Panc1 (cell line): ENCODE data around the gene C1orf74. TPM values are rescaled to one million over a fixed set of nuclear protein-coding genes. Genes with fewer than 3 reads are reported as not detected.

ENCODE experiments used
- ATAC-seq: fragments of 200-7000 bp; cut with Tn5 transposase; 2 replicates; pipeline ENCODE4 v1.9.1; 2020; ENCODE audit warnings: mild to moderate bottlenecking, moderate library complexity
- BruUV-seq: library from RNA; stranded (reverse); fragments of 400-500 nt; replicated peaks from 2 replicates; lab custom pipeline; 2021; lab: Mats Ljungman, UMichigan
- CTCF ChIA-PET: fragments of 300-600 bp; sonication (Branson Sonifier 250); formaldehyde crosslinking; loops from one replicate; lab custom pipeline; 2022; ENCODE audit warnings: antibody characterized with exemption; lab: Charles Lee
- POLR2A ChIA-PET: fragments of 300-600 bp; sonication (Branson Sonifier 250); formaldehyde crosslinking; loops from one replicate; lab custom pipeline; 2022; ENCODE audit warnings: antibody characterized with exemption; lab: Charles Lee
- DNase-seq: peaks from one replicate; pipeline ENCODE4 v3.0.0-alpha.2; 2010; ENCODE audit warnings: low read depth, low spot score
- H3K27ac ChIP-seq: 2 replicates; pipeline ENCODE4 v1.5.1; 2011; ENCODE audit warnings: mild to moderate bottlenecking, low read length, inconsistent platforms
- H3K27me3 ChIP-seq: fragments of 200-500 bp; sonication (Bioruptor generic); 2 replicates; pipeline ENCODE4 v1.6.0; 2014; ENCODE audit warnings: low read length, inconsistent platforms; ENCODE audit not compliant: control insufficient read depth, insufficient read depth
- H3K36me3 ChIP-seq: fragments of 200-500 bp; sonication (Bioruptor generic); 2 replicates; pipeline ENCODE4 v1.5.1; 2014; ENCODE audit warnings: inconsistent platforms, mild to moderate bottlenecking, low read length, moderate library complexity; ENCODE audit not compliant: control insufficient read depth, insufficient read depth
- H3K4me1 ChIP-seq: 2 replicates; pipeline ENCODE4 v1.5.1; 2011; ENCODE audit warnings: inconsistent platforms, mild to moderate bottlenecking, low read length, moderate library complexity; ENCODE audit not compliant: control insufficient read depth, insufficient read depth
- H3K4me3 ChIP-seq, 2 experiments: 2 replicates each; pipeline ENCODE4 v1.5.1; 2011 to 2012; ENCODE audit warnings: low read depth in 2 of 2, low read length in 2 of 2, mild to moderate bottlenecking in 2 of 2, inconsistent platforms in 1 of 2, moderate library complexity in 1 of 2
- H3K9me3 ChIP-seq: fragments of 200-500 bp; sonication (Bioruptor generic); 2 replicates; pipeline ENCODE4 v1.5.1; 2014; ENCODE audit warnings: low read depth, mild to moderate bottlenecking, inconsistent platforms, low read length, moderate library complexity; ENCODE audit not compliant: control insufficient read depth, insufficient read depth
- POLR2AphosphoS5 ChIP-seq: IDR thresholded peaks from 2 replicates; pipeline ENCODE4 v1.6.1; 2012; ENCODE audit warnings: mild to moderate bottlenecking, low read depth, low read length, moderate library complexity
- REST ChIP-seq, 2 experiments: IDR thresholded peaks; 2 replicates each; pipeline ENCODE4 v1.6.1; 2011 to 2012; ENCODE audit warnings: low read depth in 2 of 2, control low read depth in 1 of 2, low read length in 1 of 2, mild to moderate bottlenecking in 1 of 2, moderate library complexity in 1 of 2; ENCODE audit not compliant: insufficient read depth in 1 of 2
- SIN3A ChIP-seq: IDR thresholded peaks from 2 replicates; pipeline ENCODE4 v1.6.1; 2012; ENCODE audit warnings: low read depth, mild to moderate bottlenecking, low read length, moderate library complexity, borderline replicate concordance; ENCODE audit not compliant: insufficient read depth
- TCF7L2 ChIP-seq: IDR thresholded peaks from 2 replicates; pipeline ENCODE4 v1.6.1; 2011; ENCODE audit warnings: mild to moderate bottlenecking, low read depth, low read length, inconsistent platforms
- in situ Hi-C: cut with HindIII; loops from 2 replicates; pipeline ENCODE4 v1.10.0; 2016; ENCODE audit warnings: low sequenced_read_pairs, low pct_unique_long_range_greater_than_20kb
- intact Hi-C: fragments of 100-400 bp; cut with micrococcal nuclease; formaldehyde crosslinking; loops from one replicate; pipeline ENCODE4 v1.10.0; 2022; ENCODE audit not compliant: unreplicated experiment
- total RNA-seq: library from RNA; stranded (reverse); gene quantifications from one replicate; pipeline ENCODE4 v1.2.1, GENCODE V29; 2021; ENCODE audit not compliant: unreplicated experiment
- TF ChIP-seq, protein P1 (sequence below): fragments of 450-650 bp; IDR thresholded peaks from 2 replicates; pipeline ENCODE4 v1.5.1; 2017; ENCODE audit warnings: mild to moderate bottlenecking

The C1orf74 gene
- total RNA-seq, 1 experiment from 2014 or later: 1.7 TPM

DNA sequence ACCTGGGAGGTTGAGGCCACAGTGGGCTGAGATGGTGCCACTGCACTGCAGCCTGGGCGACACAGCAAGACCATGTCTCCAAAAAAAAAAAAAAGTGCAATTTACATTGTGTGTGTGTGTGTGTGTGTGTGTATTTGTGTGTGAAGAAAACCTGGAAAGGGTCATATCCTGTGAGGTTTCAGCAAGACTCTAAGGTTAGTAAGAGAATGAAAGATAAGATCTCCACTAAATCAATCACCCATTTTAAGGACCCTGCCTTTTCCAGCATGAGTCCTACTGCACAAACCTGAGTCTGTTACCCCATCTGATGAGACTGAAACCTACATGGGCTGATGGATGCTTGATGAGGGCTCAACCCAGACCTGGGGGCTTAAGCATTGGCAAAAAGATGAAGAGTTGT lies 4.9 kb upstream of the C1orf74 start:
- ChIA-PET POLR2A (no interaction called here), CTCF (no interaction called here)
- Histone ChIP-seq H3K27me3 (peaks cover 7% of the 10 kb centered on the region; the same call in 1 of the 2 replicates), H3K4me3 (no peak overlapping the region), H3K9me3 (peaks cover 7% of the 10 kb centered on the region; the same call in 1 of the 2 replicates), H3K36me3 (no peaks in the 10 kb centered on the region; the same call in 1 of the 2 replicates), H3K4me1 (peaks cover 4% of the 10 kb centered on the region; the same call in 1 of the 2 replicates), H3K27ac (no peak overlapping the region)
- ATAC-seq (no peak), DNase-seq (no peak)
- intact Hi-C loops (no loop called here), in situ Hi-C loops (no loop called here)
- TF ChIP-seq TCF7L2: no peak
- TF ChIP-seq POLR2AphosphoS5: no peak
- no peak for TF ChIP-seq SIN3A
- TF ChIP-seq, protein P1, sequence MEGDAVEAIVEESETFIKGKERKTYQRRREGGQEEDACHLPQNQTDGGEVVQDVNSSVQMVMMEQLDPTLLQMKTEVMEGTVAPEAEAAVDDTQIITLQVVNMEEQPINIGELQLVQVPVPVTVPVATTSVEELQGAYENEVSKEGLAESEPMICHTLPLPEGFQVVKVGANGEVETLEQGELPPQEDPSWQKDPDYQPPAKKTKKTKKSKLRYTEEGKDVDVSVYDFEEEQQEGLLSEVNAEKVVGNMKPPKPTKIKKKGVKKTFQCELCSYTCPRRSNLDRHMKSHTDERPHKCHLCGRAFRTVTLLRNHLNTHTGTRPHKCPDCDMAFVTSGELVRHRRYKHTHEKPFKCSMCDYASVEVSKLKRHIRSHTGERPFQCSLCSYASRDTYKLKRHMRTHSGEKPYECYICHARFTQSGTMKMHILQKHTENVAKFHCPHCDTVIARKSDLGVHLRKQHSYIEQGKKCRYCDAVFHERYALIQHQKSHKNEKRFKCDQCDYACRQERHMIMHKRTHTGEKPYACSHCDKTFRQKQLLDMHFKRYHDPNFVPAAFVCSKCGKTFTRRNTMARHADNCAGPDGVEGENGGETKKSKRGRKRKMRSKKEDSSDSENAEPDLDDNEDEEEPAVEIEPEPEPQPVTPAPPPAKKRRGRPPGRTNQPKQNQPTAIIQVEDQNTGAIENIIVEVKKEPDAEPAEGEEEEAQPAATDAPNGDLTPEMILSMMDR: no peak
- TF ChIP-seq REST (IDR thresholded peaks at IDR 0.05; ENCODE audit: insufficient read depth in 1 of 2, low read depth in 2 of 2, low read length in 1 of 2): no peak
- BruUV-seq: no TSS peak

DNA sequence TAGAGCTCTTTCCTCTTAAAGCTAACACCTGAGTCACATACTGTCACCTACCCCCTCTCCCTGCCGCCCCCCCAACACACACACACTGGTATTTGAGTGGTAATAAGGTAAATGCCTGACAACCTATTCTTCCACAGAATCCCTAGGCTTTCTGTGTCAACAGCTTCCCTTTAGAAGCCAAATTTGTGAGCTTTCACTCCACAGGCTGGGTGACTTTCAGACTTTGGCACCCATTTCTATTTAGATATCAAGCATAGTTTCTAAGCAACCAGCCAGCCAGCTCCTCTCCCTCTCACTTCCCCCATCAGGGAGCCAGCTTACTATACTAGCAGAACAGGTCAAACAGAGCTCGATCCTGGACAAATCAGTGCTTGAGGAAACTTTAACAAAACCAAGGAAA lies 3.2 kb upstream of the C1orf74 start:
- Histone ChIP-seq H3K36me3 (no peaks in the 10 kb centered on the region; the same call in 1 of the 2 replicates), H3K4me1 (peaks cover 4% of the 10 kb centered on the region; the same call in 1 of the 2 replicates), H3K27me3 (0 out of 2 replicates have a peak, but pooled peaks cover 2% of the 10 kb centered on the region), H3K27ac (no peak overlapping the region), H3K4me3 (no peak overlapping the region), H3K9me3 (peaks cover 7% of the 10 kb centered on the region; the same call in 1 of the 2 replicates)
- intact Hi-C loops: no loop called here
- BruUV-seq: no TSS peak
- ChIA-PET POLR2A (no interaction called here), CTCF (interaction anchor here (1.0 kb wide), 1 partner anchor 35 kb away, joined by 3 read pairs; no protein-coding TSS in a partner anchor)
- in situ Hi-C loops: no loop called here
- ATAC-seq (no peak), DNase-seq (no peak)
- TF ChIP-seq SIN3A (no peak), TCF7L2 (no peak), REST (IDR thresholded peaks at IDR 0.05; ENCODE audit: insufficient read depth in 1 of 2, low read depth in 2 of 2, low read length in 1 of 2) (no peak), POLR2AphosphoS5 (no peak)
- TF ChIP-seq, protein P1: no peak
